HL-60 (cell line): ENCODE results near the gene FBXO28.

Source experiments
- DNase-seq, 2 experiments: peaks; one replicate each; pipeline ENCODE4 v3.0.0-alpha.2; 2010 to 2020; ENCODE audit warnings: low read depth in 1 of 2, low spot score in 1 of 2
- H3K27ac ChIP-seq: fragments of 250-450 bp; sonication (Bioruptor Pico); replicated peaks from 2 replicates; pipeline ENCODE4 v1.5.1; 2020; ENCODE audit warnings: mild to moderate bottlenecking, moderate library complexity
- H3K27me3 ChIP-seq: fragments of 250-450 bp; sonication (Bioruptor Pico); 2 replicates; pipeline ENCODE4 v1.5.1; 2021; ENCODE audit warnings: mild to moderate bottlenecking, moderate library complexity; ENCODE audit not compliant: insufficient read depth, poor library complexity, severe bottlenecking
- H3K4me3 ChIP-seq: replicated peaks from 2 replicates; pipeline ENCODE4 v1.5.1; 2011; ENCODE audit warnings: mild to moderate bottlenecking, control low read depth, low read length; ENCODE audit not compliant: insufficient read depth
- CTCF ChIP-seq: IDR thresholded peaks from one replicate; pipeline ENCODE4 v1.5.1; 2011; ENCODE audit warnings: low read length, control low read depth, inconsistent platforms; ENCODE audit not compliant: insufficient read depth
- GABPA ChIP-seq: IDR thresholded peaks from 2 replicates; pipeline ENCODE4 v1.6.1; 2012; ENCODE audit warnings: low read depth
- POLR2AphosphoS5 ChIP-seq: IDR thresholded peaks from 2 replicates; pipeline ENCODE4 v1.6.1; 2012; ENCODE audit warnings: low read depth
- REST ChIP-seq: IDR thresholded peaks from 2 replicates; pipeline ENCODE4 v1.6.1; 2012; ENCODE audit warnings: low read depth; ENCODE audit not compliant: insufficient replicate concordance
- SPI1 ChIP-seq: IDR thresholded peaks from 2 replicates; pipeline ENCODE4 v1.6.1; 2012; ENCODE audit warnings: low read depth, mild to moderate bottlenecking, borderline replicate concordance

Gene FBXO28

GRCh38 chr1:224157316-224157715 is 43.4 kb downstream of the FBXO28 start:
- TF ChIP-seq CTCF (no peak), SPI1 (no peak), REST (no peak)
- Histone ChIP-seq H3K27ac (no peak overlapping the region), H3K4me3 (no peak overlapping the region), H3K27me3 (no peaks in the 10 kb centered on the region)
- DNase-seq: no peak

- TF ChIP-seq REST (no peak), GABPA (no peak), SPI1 (no peak), CTCF (no peak), POLR2AphosphoS5 (no peak)
- DNase-seq: no peak
- Histone ChIP-seq H3K27me3 (no peaks in the 10 kb centered on the region), H3K4me3 (no peak overlapping the region), H3K27ac (no peak overlapping the region)
These were observed 45.6 kb downstream of the FBXO28 start for GRCh38 chr1:224159541-224159940.

- H3K4me3 ChIP-seq: no peak overlapping the region
- no peak for TF ChIP-seq SPI1
- TF ChIP-seq POLR2AphosphoS5: no peak
- no peak for TF ChIP-seq GABPA
- no peak for TF ChIP-seq REST
- TF ChIP-seq CTCF: no peak
- no peak overlapping the region for H3K27ac ChIP-seq
- H3K27me3 ChIP-seq: no peaks in the 10 kb centered on the region
- no peak for DNase-seq
These were observed 46.3 kb downstream of the FBXO28 start for GRCh38 chr1:224160171-224160682.
